Erythroblast (primary cell): ENCODE results near the gene DISC1.
"Not testable (repeated sequence)": the region's sequence is repeated elsewhere in the genome, so short reads cannot be mapped to it uniquely, and the experiment has no call there.

Experiments
- DNase-seq, 2 experiments: peaks; one replicate each; lab custom pipeline; 2025; lab: John Stamatoyannopoulos, UW
- GATA1 ChIP-seq: IDR thresholded peaks from 2 replicates; pipeline ENCODE4 v1.6.1; 2011; ENCODE audit warnings: low read depth, mild to moderate bottlenecking, control low read depth, low read length, moderate library complexity
- POLR2A ChIP-seq: IDR thresholded peaks from 2 replicates; pipeline ENCODE4 v1.6.1; 2011; ENCODE audit warnings: mild to moderate bottlenecking, low read length

DISC1 gene

GRCh38 chr1:231903586-231904081 is 277.0 kb downstream of the DISC1 start:
- TF ChIP-seq POLR2A, result no peak

GRCh38 chr1:231907310-231907709 is 280.7 kb downstream of the DISC1 start:
- not testable (repeated sequence) for DNase-seq

More at GRCh38 chr1:231903586-231904081, 277.0 kb downstream of the DISC1 start:
- no peak for DNase-seq

GRCh38 chr1:231913493-231913892 is 286.9 kb downstream of the DISC1 start:
- DNase-seq, result no peak
- TF ChIP-seq POLR2A (no peak), GATA1 (no peak)

GRCh38 chr1:231918239-231919015 is 291.8 kb downstream of the DISC1 start:
- DNase-seq, result no peak
- no peak for TF ChIP-seq GATA1
- no peak for TF ChIP-seq POLR2A

- no peak for DNase-seq
- TF ChIP-seq POLR2A (no peak), GATA1 (no peak)
These were observed 292.8 kb downstream of the DISC1 start for GRCh38 chr1:231919239-231919885.

- no peak for DNase-seq
- TF ChIP-seq GATA1, result no peak
- no peak for TF ChIP-seq POLR2A
These were observed 293.3 kb downstream of the DISC1 start for GRCh38 chr1:231919886-231920285.

GRCh38 chr1:231921646-231922345 is 295.2 kb downstream of the DISC1 start:
- TF ChIP-seq POLR2A (no peak), GATA1 (no peak)
- DNase-seq, result no peak

- TF ChIP-seq POLR2A, result no peak
- DNase-seq, result no peak
These were observed 297.0 kb downstream of the DISC1 start for GRCh38 chr1:231923491-231924041.

GRCh38 chr1:231924180-231924579 is 297.6 kb downstream of the DISC1 start:
- DNase-seq, result no peak
- TF ChIP-seq GATA1, result no peak
- no peak for TF ChIP-seq POLR2A

- TF ChIP-seq GATA1, result no peak
- TF ChIP-seq POLR2A, result no peak
- no peak for DNase-seq
These were observed 299.3 kb downstream of the DISC1 start for GRCh38 chr1:231925864-231926263.

- no peak for DNase-seq
- no peak for TF ChIP-seq POLR2A
- no peak for TF ChIP-seq GATA1
These were observed 299.8 kb downstream of the DISC1 start for GRCh38 chr1:231926340-231926739.

- TF ChIP-seq GATA1 (no peak), POLR2A (no peak)
These were observed 300.3 kb downstream of the DISC1 start for GRCh38 chr1:231926933-231927332.

GRCh38 chr1:231927431-231927830 is 300.8 kb downstream of the DISC1 start:
- TF ChIP-seq GATA1 (no peak), POLR2A (no peak)

More at GRCh38 chr1:231926933-231927332, 300.3 kb downstream of the DISC1 start:
- no peak for DNase-seq

GRCh38 chr1:231929311-231929710 is 302.7 kb downstream of the DISC1 start:
- TF ChIP-seq POLR2A (no peak), GATA1 (no peak)
- no peak for DNase-seq

More at GRCh38 chr1:231927431-231927830, 300.8 kb downstream of the DISC1 start:
- no peak for DNase-seq
